ENCODE data around the gene TSPAN17.
"Not testable (repeated sequence)": the region's sequence is repeated elsewhere in the genome, so short reads cannot be mapped to it uniquely, and the experiment has no call there.

Gene TSPAN17

DNA sequence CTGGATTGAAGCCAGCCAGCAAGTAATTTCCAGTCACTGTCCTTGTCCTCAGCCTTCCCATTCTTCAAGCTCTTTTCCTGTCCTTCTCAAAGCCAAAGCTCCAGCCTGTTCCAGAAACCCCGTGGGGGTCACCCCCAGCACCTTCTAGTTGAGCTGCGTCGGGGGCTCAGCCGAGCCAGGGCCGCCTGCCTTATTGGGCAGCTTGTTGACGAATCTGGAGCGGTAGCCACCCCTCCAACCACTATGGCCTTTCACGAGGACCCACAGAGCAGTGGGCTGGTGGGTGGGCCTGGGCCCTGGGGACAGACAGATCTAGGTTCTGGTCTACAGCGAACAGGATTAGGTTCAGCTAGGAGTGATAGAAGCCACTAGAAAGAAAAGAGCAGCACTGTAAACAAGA, 47.3 kb downstream of the TSPAN17 start:
- TF ChIP-seq CTCF (IDR thresholded peaks at IDR 0.05; ENCODE audit: extremely low read depth, missing control alignments) = no peak
- DNase-seq (ENCODE audit: low spot score) = no peak

DNA sequence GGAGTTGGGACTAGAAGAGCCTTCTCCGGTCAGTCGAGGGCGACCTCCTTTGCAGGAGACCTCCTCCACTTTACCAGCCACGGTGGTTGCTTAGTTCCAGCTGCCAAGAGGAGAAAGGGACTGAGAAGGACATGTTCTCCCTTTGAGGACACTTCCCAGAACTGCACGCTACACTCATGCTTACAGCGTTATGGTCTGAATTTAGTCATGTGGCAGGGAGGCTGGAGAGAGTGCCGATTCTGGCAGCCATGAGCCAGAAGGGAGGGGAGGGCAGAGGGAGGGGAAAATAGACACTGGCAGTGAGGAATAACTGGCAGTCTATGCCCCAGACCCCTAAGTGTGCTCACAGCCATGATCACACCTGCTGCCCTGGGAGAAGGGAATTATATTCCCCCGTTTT, 47.8 kb downstream of the TSPAN17 start:
- TF ChIP-seq CTCF (IDR thresholded peaks at IDR 0.05; ENCODE audit: extremely low read depth, missing control alignments) = no peak
- no peak for DNase-seq (ENCODE audit: low spot score)

GRCh38 chr5:176697267-176697933, 50.1 kb downstream of the TSPAN17 start:
- TF ChIP-seq CTCF (IDR thresholded peaks at IDR 0.05; ENCODE audit: extremely low read depth, missing control alignments) = no peak

GRCh38 chr5:176697934-176698538, 50.8 kb downstream of the TSPAN17 start:
- no peak for DNase-seq (ENCODE audit: low spot score)
- no peak for TF ChIP-seq CTCF (IDR thresholded peaks at IDR 0.05; ENCODE audit: extremely low read depth, missing control alignments)

More at GRCh38 chr5:176697267-176697933, 50.1 kb downstream of the TSPAN17 start:
- DNase-seq (ENCODE audit: low spot score) = no peak

DNA sequence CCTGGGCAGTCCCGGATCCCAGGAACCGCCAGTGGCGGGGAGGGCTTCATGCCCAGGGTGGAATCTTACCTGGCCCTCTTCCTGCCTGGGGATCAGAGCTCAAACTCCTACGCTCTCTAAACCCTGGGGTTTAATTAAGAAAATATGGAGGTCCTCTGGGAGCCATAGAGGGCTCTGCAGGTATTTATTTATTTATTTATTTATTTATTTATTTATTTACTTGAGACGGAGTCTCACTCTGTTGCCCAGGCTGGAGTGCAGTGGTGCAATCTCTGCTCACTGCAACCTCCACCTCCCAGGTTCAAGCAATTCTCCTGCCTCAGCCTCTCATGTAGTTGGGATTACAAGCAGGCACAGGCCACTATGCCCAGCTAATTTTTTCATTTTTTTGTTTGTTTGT, 52.2 kb downstream of the TSPAN17 start:
- not testable (repeated sequence) for DNase-seq (ENCODE audit: low spot score)

GRCh38 chr5:176700239-176700847, 53.1 kb downstream of the TSPAN17 start:
- DNase-seq (ENCODE audit: low spot score) = no peak
- peak; percentile 36 for TF ChIP-seq CTCF (IDR thresholded peaks at IDR 0.05; ENCODE audit: extremely low read depth, missing control alignments)

- TF ChIP-seq CTCF (IDR thresholded peaks at IDR 0.05; ENCODE audit: extremely low read depth, missing control alignments) = no peak
- no peak for DNase-seq (ENCODE audit: low spot score)
These were observed 55.7 kb downstream of the TSPAN17 start for GRCh38 chr5:176702671-176703641.

Data from GM20000 (cell line).